A549 (cell line): ENCODE measurements around the gene RAB4B.
"Not testable (repeated sequence)": the region's sequence is repeated elsewhere in the genome, so short reads cannot be mapped to it uniquely, and the experiment has no call there.

Experiments used
- EP300 ChIP-seq, 2 experiments: fragments of >200 bp; sonication (Bioruptor Twin); formaldehyde crosslinking; IDR thresholded peaks; 2 replicates in 1 of 2; 3 replicates in 1 of 2; pipeline ENCODE4 v1.6.1; 2016 to 2017
- FOXS1 ChIP-seq: fragments of 250-450 bp; sonication (Bioruptor Pico); IDR thresholded peaks from 2 replicates; pipeline ENCODE4 v1.5.0; 2020; ENCODE audit warnings: mild to moderate bottlenecking, moderate library complexity
- HDAC2 ChIP-seq: fragments of 200-600 bp; sonication (generic); IDR thresholded peaks from 2 replicates; pipeline ENCODE4 v1.6.1; 2016
- KDM5A ChIP-seq: fragments of 200-600 bp; sonication (generic); IDR thresholded peaks from 2 replicates; pipeline ENCODE4 v1.6.1; 2016; ENCODE audit warnings: antibody characterized with exemption, mild to moderate bottlenecking
- PHF8 ChIP-seq: fragments of 200-600 bp; sonication (generic); IDR thresholded peaks from 2 replicates; pipeline ENCODE4 v1.6.1; 2016; ENCODE audit warnings: low read depth, mild to moderate bottlenecking, antibody characterized with exemption, moderate library complexity, borderline replicate concordance
- POLR2AphosphoS2 ChIP-seq: conservative IDR thresholded peaks from 2 replicates; pipeline ENCODE4 v1.6.1; 2012; ENCODE audit warnings: low read length, improper control_type of control experiment, inconsistent platforms
- RCOR1 ChIP-seq: fragments of 150-350 bp; IDR thresholded peaks from 2 replicates; pipeline ENCODE4 v1.6.1; 2014; ENCODE audit warnings: antibody characterized with exemption, low read length, low read depth
- TF ChIP-seq, protein P1 (sequence below): fragments of >200 bp; sonication (Bioruptor Twin); formaldehyde crosslinking; IDR thresholded peaks from 3 replicates; pipeline ENCODE4 v1.5.1; 2016
- TF ChIP-seq, protein P2 (sequence below): IDR thresholded peaks from 2 replicates; pipeline ENCODE4 v1.6.1; 2012; ENCODE audit warnings: low read depth, borderline replicate concordance

DNA sequence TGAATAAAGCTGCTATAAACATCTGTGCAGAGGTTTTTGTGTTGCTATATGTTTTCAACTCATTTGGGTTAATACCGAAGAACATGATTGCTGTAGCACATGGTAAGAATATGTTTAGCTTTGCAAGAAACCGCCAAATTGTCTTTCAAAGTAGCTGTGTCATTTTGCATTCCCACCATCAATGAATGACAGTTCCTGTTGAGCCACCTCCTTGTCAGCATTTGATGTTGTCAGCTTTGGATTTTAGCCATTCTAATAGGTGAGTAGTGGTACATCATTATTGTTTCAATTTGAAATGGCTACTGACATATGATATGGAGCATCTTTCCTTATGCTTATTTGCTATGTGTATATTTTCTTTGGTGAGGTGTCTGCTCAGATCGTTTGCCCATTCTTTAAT, 64.0 kb downstream of the RAB4B start:
- TF ChIP-seq HDAC2; POLR2AphosphoS2; FOXS1 (CRISPR knock-in tag); PHF8; RCOR1; EP300 (IDR thresholded peaks at IDR 0.05); KDM5A: not testable (repeated sequence)
- TF ChIP-seq, protein P1, sequence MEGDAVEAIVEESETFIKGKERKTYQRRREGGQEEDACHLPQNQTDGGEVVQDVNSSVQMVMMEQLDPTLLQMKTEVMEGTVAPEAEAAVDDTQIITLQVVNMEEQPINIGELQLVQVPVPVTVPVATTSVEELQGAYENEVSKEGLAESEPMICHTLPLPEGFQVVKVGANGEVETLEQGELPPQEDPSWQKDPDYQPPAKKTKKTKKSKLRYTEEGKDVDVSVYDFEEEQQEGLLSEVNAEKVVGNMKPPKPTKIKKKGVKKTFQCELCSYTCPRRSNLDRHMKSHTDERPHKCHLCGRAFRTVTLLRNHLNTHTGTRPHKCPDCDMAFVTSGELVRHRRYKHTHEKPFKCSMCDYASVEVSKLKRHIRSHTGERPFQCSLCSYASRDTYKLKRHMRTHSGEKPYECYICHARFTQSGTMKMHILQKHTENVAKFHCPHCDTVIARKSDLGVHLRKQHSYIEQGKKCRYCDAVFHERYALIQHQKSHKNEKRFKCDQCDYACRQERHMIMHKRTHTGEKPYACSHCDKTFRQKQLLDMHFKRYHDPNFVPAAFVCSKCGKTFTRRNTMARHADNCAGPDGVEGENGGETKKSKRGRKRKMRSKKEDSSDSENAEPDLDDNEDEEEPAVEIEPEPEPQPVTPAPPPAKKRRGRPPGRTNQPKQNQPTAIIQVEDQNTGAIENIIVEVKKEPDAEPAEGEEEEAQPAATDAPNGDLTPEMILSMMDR = not testable (repeated sequence)
- TF ChIP-seq, protein P2, sequence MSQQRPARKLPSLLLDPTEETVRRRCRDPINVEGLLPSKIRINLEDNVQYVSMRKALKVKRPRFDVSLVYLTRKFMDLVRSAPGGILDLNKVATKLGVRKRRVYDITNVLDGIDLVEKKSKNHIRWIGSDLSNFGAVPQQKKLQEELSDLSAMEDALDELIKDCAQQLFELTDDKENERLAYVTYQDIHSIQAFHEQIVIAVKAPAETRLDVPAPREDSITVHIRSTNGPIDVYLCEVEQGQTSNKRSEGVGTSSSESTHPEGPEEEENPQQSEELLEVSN = not testable (repeated sequence)
